IMR-90 (cell line): ENCODE measurements around the gene PTPRG. TPM values are rescaled to one million over a fixed set of nuclear protein-coding genes. Genes with fewer than 3 reads are reported as not detected.

Source experiments
- ATAC-seq: fragments of 200-7000 bp; cut with Tn5 transposase; 2 replicates; pipeline ENCODE4 v1.9.1; 2020; ENCODE audit warnings: low read depth, mild to moderate bottlenecking, moderate library complexity
- BruUV-seq: library from RNA; stranded (reverse); fragments of 400-500 nt; replicated peaks from 2 replicates; lab custom pipeline; 2021; lab: Mats Ljungman, UMichigan
- CTCF ChIA-PET: fragments of 300-600 bp; formaldehyde crosslinking; extraction: SDS; loops from one replicate; lab custom pipeline; 2021; ENCODE audit warnings: antibody characterized with exemption; lab: Yijun Ruan, JAX
- POLR2A ChIA-PET: fragments of 300-600 bp; sonication (Branson Sonifier 250); formaldehyde crosslinking; loops from one replicate; lab custom pipeline; 2022; ENCODE audit warnings: antibody characterized with exemption; ENCODE audit not compliant: unreplicated experiment; lab: Charles Lee
- DNase-seq: peaks from one replicate; pipeline ENCODE4 v3.0.0; 2013
- H2AFZ ChIP-seq: replicated peaks from 2 replicates; pipeline ENCODE3; 2013; ENCODE audit warnings: low read length, mild to moderate bottlenecking; ENCODE audit not compliant: poor library complexity
- H2AK5ac ChIP-seq: 2 replicates; pipeline ENCODE4 v1.6.1; 2013; ENCODE audit warnings: low read depth, low read length, inconsistent platforms
- H2AK9ac ChIP-seq: replicated peaks from 2 replicates; pipeline ENCODE3; 2013; ENCODE audit warnings: mild to moderate bottlenecking, low read depth, low read length, moderate library complexity; ENCODE audit not compliant: poor library complexity
- H2BK120ac ChIP-seq: 2 replicates; pipeline ENCODE4 v1.6.1; 2013; ENCODE audit warnings: low read depth, low read length, inconsistent platforms
- H2BK15ac ChIP-seq: 3 replicates; pipeline ENCODE4 v1.6.1; 2013; ENCODE audit warnings: low read depth, low read length, inconsistent platforms
- H2BK20ac ChIP-seq: 2 replicates; pipeline ENCODE4 v1.6.1; 2013; ENCODE audit warnings: low read depth, mild to moderate bottlenecking, inconsistent platforms, low read length, moderate library complexity
- H2BK5ac ChIP-seq: 2 replicates; pipeline ENCODE4 v1.6.1; 2013; ENCODE audit warnings: mild to moderate bottlenecking, low read depth, low read length, inconsistent platforms; ENCODE audit not compliant: poor library complexity, severe bottlenecking
- H3K14ac ChIP-seq: replicated peaks from 2 replicates; pipeline ENCODE4 v1.6.1; 2013; ENCODE audit warnings: low read depth, low read length, inconsistent platforms
- H3K18ac ChIP-seq: 2 replicates; pipeline ENCODE4 v1.6.1; 2013; ENCODE audit warnings: low read depth, low read length, control low read depth
- H3K23ac ChIP-seq: 2 replicates; pipeline ENCODE4 v1.6.1; 2013; ENCODE audit warnings: low read depth, low read length, inconsistent platforms
- H3K27ac ChIP-seq: 2 replicates; pipeline ENCODE4 v1.5.1; 2013; ENCODE audit warnings: mild to moderate bottlenecking, control low read depth, low read length; ENCODE audit not compliant: insufficient read depth
- H3K27me3 ChIP-seq: 2 replicates; pipeline ENCODE4 v1.6.1; 2013; ENCODE audit warnings: low read length; ENCODE audit not compliant: control insufficient read depth, insufficient read depth
- H3K36me3 ChIP-seq: 2 replicates; pipeline ENCODE4 v1.6.1; 2013; ENCODE audit warnings: low read length, mixed read lengths; ENCODE audit not compliant: control insufficient read depth, insufficient read depth
- H3K4ac ChIP-seq: 2 replicates; pipeline ENCODE4 v1.6.1; 2013; ENCODE audit warnings: low read depth, low read length, inconsistent platforms
- H3K4me1 ChIP-seq: 2 replicates; pipeline ENCODE4 v1.6.1; 2013; ENCODE audit warnings: low read length, mixed read lengths; ENCODE audit not compliant: control insufficient read depth, insufficient read depth
- H3K4me2 ChIP-seq: 2 replicates; pipeline ENCODE4 v1.6.1; 2013; ENCODE audit warnings: low read depth, mild to moderate bottlenecking, control low read depth, low read length, moderate library complexity
- H3K4me3 ChIP-seq: 2 replicates; pipeline ENCODE4 v1.5.1; 2013; ENCODE audit warnings: low read depth, mild to moderate bottlenecking, control low read depth, low read length, moderate library complexity; ENCODE audit not compliant: insufficient read depth
- H3K56ac ChIP-seq: 2 replicates; pipeline ENCODE4 v1.6.1; 2013; ENCODE audit warnings: low read length, inconsistent platforms; ENCODE audit not compliant: insufficient read depth; ENCODE audit errors: extremely low read depth
- H3K79me1 ChIP-seq, 2 experiments: 2 replicates each; pipeline ENCODE4 v1.6.1; 2013; ENCODE audit warnings: low read length in 2 of 2, inconsistent platforms in 1 of 2, low read depth in 1 of 2
- H3K9ac ChIP-seq: 2 replicates; pipeline ENCODE4 v1.6.1; 2013; ENCODE audit warnings: low read depth, low read length, control low read depth
- H3K9me1 ChIP-seq: 2 replicates; pipeline ENCODE4 v1.6.1; 2013; ENCODE audit warnings: low read length, inconsistent platforms; ENCODE audit not compliant: insufficient read depth
- H3K9me3 ChIP-seq: 2 replicates; pipeline ENCODE4 v1.6.1; 2013; ENCODE audit warnings: low read length; ENCODE audit not compliant: control insufficient read depth, insufficient read depth
- H4K20me1 ChIP-seq: 2 replicates; pipeline ENCODE4 v1.6.1; 2013; ENCODE audit warnings: low read length, inconsistent platforms; ENCODE audit not compliant: insufficient read depth
- H4K5ac ChIP-seq: 2 replicates; pipeline ENCODE4 v1.6.1; 2013; ENCODE audit warnings: mild to moderate bottlenecking, low read depth, low read length, control low read depth
- H4K8ac ChIP-seq, 2 experiments: 2 replicates each; pipeline ENCODE4 v1.6.1; 2013; ENCODE audit warnings: low read depth in 2 of 2, low read length in 2 of 2, control low read depth in 1 of 2, inconsistent platforms in 1 of 2
- H4K91ac ChIP-seq: 2 replicates; pipeline ENCODE4 v1.6.1; 2013; ENCODE audit warnings: low read depth, low read length, inconsistent platforms; ENCODE audit not compliant: insufficient read depth
- BHLHE40 ChIP-seq: fragments of 150-350 bp; IDR thresholded peaks from 2 replicates; pipeline ENCODE4 v1.6.1; 2016; ENCODE audit warnings: mild to moderate bottlenecking, low read depth, low read length
- CEBPB ChIP-seq: IDR thresholded peaks from 2 replicates; pipeline ENCODE4 v1.6.1; 2012; ENCODE audit warnings: low read depth, low read length, improper control_type of control experiment
- CHD1 ChIP-seq: IDR thresholded peaks from 2 replicates; pipeline ENCODE4 v1.6.1; 2012; ENCODE audit warnings: low read depth, low read length, improper control_type of control experiment
- FOS ChIP-seq: fragments of 150-350 bp; IDR thresholded peaks from 2 replicates; pipeline ENCODE4 v1.6.1; 2016; ENCODE audit warnings: low read depth, low read length
- MAZ ChIP-seq: IDR thresholded peaks from 2 replicates; pipeline ENCODE4 v1.6.1; 2012; ENCODE audit warnings: low read depth, mild to moderate bottlenecking, low read length, improper control_type of control experiment, moderate library complexity, borderline replicate concordance
- MXI1 ChIP-seq: IDR thresholded peaks from 2 replicates; pipeline ENCODE4 v1.6.1; 2012; ENCODE audit warnings: low read depth, mild to moderate bottlenecking, low read length, moderate library complexity, borderline replicate concordance
- NFE2L2 ChIP-seq: fragments of 150-350 bp; IDR thresholded peaks from 2 replicates; pipeline ENCODE4 v1.6.1; 2016; ENCODE audit warnings: low read depth, mild to moderate bottlenecking, low read length
- RAD21 ChIP-seq: IDR thresholded peaks from 2 replicates; pipeline ENCODE4 v1.6.1; 2012; ENCODE audit warnings: low read length, improper control_type of control experiment
- WGBS, 2 experiments: methylation state at CpG; one replicate each; pipeline versions ENCODE4 v1.1.5 to v1.1.7; 2013; ENCODE audit warnings: missing lambda C conversion rate in 2 of 2; ENCODE audit not compliant: insufficient read length in 1 of 2; ENCODE audit errors: extremely low coverage in 2 of 2; 5-methylcytosine and 5-hydroxymethylcytosine counted together
- dilution Hi-C: fragments of 300-500 bp; cut with HindIII; formaldehyde crosslinking; loops from one replicate; pipeline ENCODE4 v1.14.3; 2018; ENCODE audit warnings: low sequenced_read_pairs; ENCODE audit not compliant: unreplicated experiment
- in situ Hi-C: fragments of 300-500 bp; cut with MboI; formaldehyde crosslinking; loops from 3 replicates; pipeline ENCODE4 v1.14.3; 2019; ENCODE audit warnings: low sequenced_read_pairs, inconsistent platforms, mixed read lengths
- intact Hi-C: fragments of 100-400 bp; cut with micrococcal nuclease; formaldehyde crosslinking; loops from 2 replicates; pipeline ENCODE4 v1.10.0; 2022
- polyA plus RNA-seq, 3 experiments: library from polyadenylated mRNA; depleted of rRNA; stranded (reverse); fragments of >200 nt; gene quantifications; 2 replicates each; pipeline ENCODE4 v1.2.3, GENCODE V29; 2012; ENCODE audit warnings: low replicate concordance in 1 of 3
- total RNA-seq: library from RNA; depleted of rRNA; stranded (reverse); fragments of >200 nt; gene quantifications from 2 replicates; pipeline ENCODE4 v1.2.3, GENCODE V29; 2012
- TF ChIP-seq, protein P1 (sequence below): conservative IDR thresholded peaks from 2 replicates; pipeline ENCODE4 v1.5.1; 2012; ENCODE audit warnings: mild to moderate bottlenecking, low read depth, low read length, improper control_type of control experiment

PTPRG gene
- total and polyA plus RNA-seq, 2 of the 4 experiments (the other 2 are of a cell fraction) = 7.7 to 31.0 TPM

DNA sequence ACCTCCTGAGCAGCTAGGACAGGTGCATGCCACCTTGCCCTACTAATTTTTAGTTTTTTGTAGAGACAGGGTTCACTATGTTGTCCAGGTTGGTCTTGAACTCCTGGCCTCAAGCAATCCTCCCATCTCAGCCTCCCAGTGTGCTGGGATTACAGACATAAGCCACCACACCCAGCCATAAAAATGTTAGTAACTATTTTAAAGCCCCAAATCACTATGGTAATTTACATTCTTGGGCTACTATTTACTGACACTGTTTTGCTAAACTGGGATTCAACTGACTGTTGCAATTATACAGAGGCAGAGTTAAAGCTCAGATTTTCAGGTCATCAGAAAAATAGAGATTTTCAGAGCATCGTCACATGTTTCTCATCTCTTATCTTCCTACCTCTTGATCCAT, 553.4 kb downstream of the PTPRG start:
- peaks cover 9 to 11% of the 10 kb centered on the region in 2 experiments for H3K79me1 ChIP-seq
- no peak overlapping the region for H2AFZ ChIP-seq
- intact Hi-C loops (no loop called here), in situ Hi-C loops (no loop called here), dilution Hi-C loops (no loop called here)
- no peak overlapping the region for H2BK120ac ChIP-seq
- no peaks in the 10 kb centered on the region for H3K27me3 ChIP-seq
- no peak overlapping the region for H2BK20ac ChIP-seq
- H3K4me1 ChIP-seq = no peaks in the 10 kb centered on the region
- CTCF ChIA-PET = interaction anchor here (1.0 kb wide), 1 partner anchor 13 kb away, joined by 3 read pairs; no protein-coding TSS in a partner anchor
- H2BK5ac ChIP-seq = no peak overlapping the region
- no peaks in the 10 kb centered on the region; the same call in 1 of the 2 replicates for H4K20me1 ChIP-seq
- no peaks in the 10 kb centered on the region for H3K36me3 ChIP-seq
- TF ChIP-seq MAZ (no peak), CHD1 (no peak), MXI1 (no peak), BHLHE40 (no peak), NFE2L2 (no peak), FOS (no peak), CEBPB (no peak), RAD21 (no peak)
- TF ChIP-seq, protein P1, sequence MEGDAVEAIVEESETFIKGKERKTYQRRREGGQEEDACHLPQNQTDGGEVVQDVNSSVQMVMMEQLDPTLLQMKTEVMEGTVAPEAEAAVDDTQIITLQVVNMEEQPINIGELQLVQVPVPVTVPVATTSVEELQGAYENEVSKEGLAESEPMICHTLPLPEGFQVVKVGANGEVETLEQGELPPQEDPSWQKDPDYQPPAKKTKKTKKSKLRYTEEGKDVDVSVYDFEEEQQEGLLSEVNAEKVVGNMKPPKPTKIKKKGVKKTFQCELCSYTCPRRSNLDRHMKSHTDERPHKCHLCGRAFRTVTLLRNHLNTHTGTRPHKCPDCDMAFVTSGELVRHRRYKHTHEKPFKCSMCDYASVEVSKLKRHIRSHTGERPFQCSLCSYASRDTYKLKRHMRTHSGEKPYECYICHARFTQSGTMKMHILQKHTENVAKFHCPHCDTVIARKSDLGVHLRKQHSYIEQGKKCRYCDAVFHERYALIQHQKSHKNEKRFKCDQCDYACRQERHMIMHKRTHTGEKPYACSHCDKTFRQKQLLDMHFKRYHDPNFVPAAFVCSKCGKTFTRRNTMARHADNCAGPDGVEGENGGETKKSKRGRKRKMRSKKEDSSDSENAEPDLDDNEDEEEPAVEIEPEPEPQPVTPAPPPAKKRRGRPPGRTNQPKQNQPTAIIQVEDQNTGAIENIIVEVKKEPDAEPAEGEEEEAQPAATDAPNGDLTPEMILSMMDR = no peak
- no peak overlapping the region for H4K5ac ChIP-seq
- POLR2A ChIA-PET = no interaction called here
- no peak overlapping the region for H3K14ac ChIP-seq
- H4K8ac ChIP-seq = no peak overlapping the region
- H3K4me2 ChIP-seq = no peak overlapping the region
- ATAC-seq = no peak
- peaks cover 2% of the 10 kb centered on the region; the same call in 1 of the 2 replicates for H3K9me1 ChIP-seq
- H2AK5ac ChIP-seq = no peak overlapping the region
- no peak overlapping the region for H3K4ac ChIP-seq
- no peak overlapping the region for H3K4me3 ChIP-seq
- H3K9ac ChIP-seq = no peak overlapping the region
- H3K27ac ChIP-seq = no peak overlapping the region
- no peak overlapping the region for H3K56ac ChIP-seq
- no peak overlapping the region for H3K23ac ChIP-seq
- no peak overlapping the region for H3K18ac ChIP-seq
- WGBS, 2 experiments = no CpG with 5 or more reads among the region's 1 CpG
- no peak overlapping the region for H2BK15ac ChIP-seq
- no peak overlapping the region for H2AK9ac ChIP-seq
- H3K9me3 ChIP-seq = no peaks in the 10 kb centered on the region
- BruUV-seq = no TSS peak
- DNase-seq = no peak
- H4K91ac ChIP-seq = no peak overlapping the region
